SK-N-MC (cell line): ENCODE measurements around the gene CCSAP.

ENCODE experiments used
- EZH2 ChIP-seq: fragments of 200-600 bp; sonication (generic); IDR thresholded peaks from one replicate; pipeline ENCODE4 v1.6.1; 2017; ENCODE audit warnings: antibody characterized with exemption
- POLR2AphosphoS5 ChIP-seq: IDR thresholded peaks from 2 replicates; pipeline ENCODE4 v1.6.1; 2012; ENCODE audit warnings: mild to moderate bottlenecking, low read depth, low read length, borderline replicate concordance

DNA sequence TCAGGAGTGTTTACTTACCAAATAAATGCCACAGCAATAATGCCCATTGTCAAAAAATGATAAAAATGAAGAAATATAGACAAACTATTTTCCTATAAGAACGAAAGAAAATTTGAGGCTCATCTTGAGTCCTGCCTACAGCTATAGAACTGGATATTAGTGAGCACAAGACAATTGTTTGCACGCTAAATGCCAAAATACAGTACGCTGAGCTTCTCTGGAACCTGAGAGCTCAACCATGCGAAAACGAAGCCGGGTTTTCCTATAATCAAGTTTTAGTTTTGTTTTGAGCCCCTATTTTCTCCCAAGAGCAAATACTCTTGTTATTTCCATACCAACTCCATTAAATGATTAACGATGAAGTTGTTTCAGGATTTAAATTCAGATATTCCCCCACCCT lies 42.0 kb upstream of the CCSAP start:
- no peak for TF ChIP-seq EZH2
- TF ChIP-seq POLR2AphosphoS5, result no peak
